CD4-positive, alpha-beta T cell treated with Interleukin-10 for 1 hour (primary cell): ENCODE measurements around the gene STBD1.
A peak's percentile ranks its signal among the peaks of the same experiment; 100 is the strongest.
"Not testable (repeated sequence)": the region's sequence is repeated elsewhere in the genome, so short reads cannot be mapped to it uniquely, and the experiment has no call there.

Source experiments
- DNase-seq: peaks from one replicate; pipeline ENCODE4 v3.0.0-alpha.2; 2020

Gene STBD1

GRCh38 chr4:76334885-76335284, 28.4 kb downstream of the STBD1 start:
- no peak for DNase-seq

GRCh38 chr4:76339364-76339763, 32.8 kb downstream of the STBD1 start:
- DNase-seq = no peak

GRCh38 chr4:76341063-76341462, 34.5 kb downstream of the STBD1 start:
- DNase-seq = no peak

GRCh38 chr4:76342191-76342590, 35.7 kb downstream of the STBD1 start:
- DNase-seq = no peak

GRCh38 chr4:76342803-76343202, 36.3 kb downstream of the STBD1 start:
- DNase-seq = no peak

GRCh38 chr4:76354517-76355473, 48.3 kb downstream of the STBD1 start:
- peak; percentile 43 for DNase-seq

GRCh38 chr4:76357981-76358380, 51.4 kb downstream of the STBD1 start:
- DNase-seq = no peak

GRCh38 chr4:76359881-76360466, 53.4 kb downstream of the STBD1 start:
- DNase-seq = not testable (repeated sequence)
